ENCODE measurements around the gene BNIP3.
"Not testable (repeated sequence)": the region's sequence is repeated elsewhere in the genome, so short reads cannot be mapped to it uniquely, and the experiment has no call there.

The BNIP3 gene

DNA sequence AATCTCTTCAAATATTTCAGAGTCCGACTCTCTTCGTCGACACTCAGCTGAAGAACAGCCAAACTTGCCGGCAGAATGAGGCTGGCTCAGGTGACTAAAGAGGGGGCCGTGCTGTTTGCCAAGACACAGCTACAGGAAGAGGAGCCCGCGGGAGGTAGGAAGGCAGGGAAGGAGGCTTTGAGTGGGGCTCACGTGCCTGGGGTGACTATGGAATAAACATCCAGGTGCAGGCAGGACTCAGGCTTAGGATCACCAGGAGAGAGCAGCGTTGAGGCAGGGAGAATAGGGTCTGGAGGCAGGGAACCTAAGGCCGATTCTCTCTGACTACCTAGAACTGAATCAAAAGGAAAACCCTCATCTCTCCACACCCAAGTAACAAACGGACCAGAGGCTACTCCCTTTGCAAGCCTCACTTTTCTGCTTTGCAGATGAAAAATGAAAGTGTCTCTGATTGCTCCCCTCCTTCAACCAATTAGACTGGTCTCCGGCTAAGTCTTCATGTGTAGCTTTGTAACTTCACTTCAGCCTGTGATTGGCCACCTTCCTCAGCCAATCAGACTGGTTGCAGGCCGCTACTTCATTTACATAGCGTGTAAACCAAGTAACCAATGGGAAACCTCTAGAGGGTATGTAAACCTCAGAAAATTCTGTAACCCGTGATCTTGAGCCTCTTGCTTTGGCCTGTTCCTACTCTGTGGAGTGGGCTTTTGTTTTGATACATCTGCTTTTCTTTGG, 19.7 kb upstream of the BNIP3 start:
- no peak for DNase-seq

GRCh38 chr10:131998845-131999681, 17.3 kb upstream of the BNIP3 start:
- DNase-seq, result no peak

GRCh38 chr10:131998050-131998844, 16.5 kb upstream of the BNIP3 start:
- DNase-seq, result no peak

DNA sequence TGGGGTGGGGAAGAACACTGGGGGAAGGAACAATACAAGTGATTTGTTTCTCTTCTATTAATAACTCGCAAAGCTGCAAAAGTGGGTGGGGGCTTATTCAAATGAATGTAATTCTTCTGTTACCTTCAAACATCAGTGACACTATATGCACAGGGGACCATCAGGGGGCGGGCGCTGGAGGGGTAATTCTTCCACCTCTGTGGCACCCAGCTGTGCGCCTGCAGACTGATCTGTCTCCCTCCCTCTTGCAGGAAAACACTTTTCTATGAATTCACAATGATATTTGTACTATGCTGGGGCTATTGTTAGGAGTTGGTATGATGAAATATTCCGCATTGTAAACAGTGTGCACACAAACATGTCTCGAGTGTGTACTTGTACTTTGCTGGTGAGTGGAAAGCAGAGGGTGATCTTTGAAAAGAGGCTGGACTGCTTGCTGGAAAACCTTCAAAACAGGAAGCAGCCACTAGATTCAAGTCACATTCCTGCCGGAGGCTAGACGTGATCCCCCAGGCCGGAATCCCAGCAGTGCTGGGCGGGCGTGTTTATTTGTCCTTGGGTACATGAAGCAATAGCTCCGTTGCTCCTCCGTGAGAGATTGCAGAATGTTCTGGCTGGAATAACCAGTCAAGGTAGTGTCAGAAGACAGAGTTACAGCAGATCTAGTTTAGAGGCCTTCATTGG, 15.8 kb upstream of the BNIP3 start:
- no peak for DNase-seq

- no peak for DNase-seq
Observed at GRCh38 chr10:131996466-131997365, 15.0 kb upstream of the BNIP3 start.

- DNase-seq, result no peak
Observed at GRCh38 chr10:131994435-131994834, 12.7 kb upstream of the BNIP3 start.

DNA sequence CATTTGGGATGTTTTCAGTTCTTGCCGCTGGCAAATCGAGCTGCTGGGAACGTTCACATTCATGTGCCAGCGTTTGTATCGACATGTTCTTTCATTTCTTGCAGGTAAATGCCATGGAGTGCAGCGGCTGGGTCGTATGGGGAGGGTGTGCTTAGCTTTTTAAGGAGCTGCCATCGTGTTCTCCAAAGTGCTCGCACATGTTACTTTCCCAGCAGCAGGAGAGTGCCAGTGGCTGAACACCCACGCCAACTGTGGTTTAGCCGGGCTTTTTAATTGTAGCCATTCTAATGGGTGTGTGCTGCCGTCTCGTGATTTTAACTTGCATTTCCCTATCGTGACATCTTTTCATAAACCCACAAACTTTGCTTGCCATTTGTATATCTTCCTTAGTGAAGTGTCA, 11.6 kb upstream of the BNIP3 start:
- no peak for DNase-seq

DNA sequence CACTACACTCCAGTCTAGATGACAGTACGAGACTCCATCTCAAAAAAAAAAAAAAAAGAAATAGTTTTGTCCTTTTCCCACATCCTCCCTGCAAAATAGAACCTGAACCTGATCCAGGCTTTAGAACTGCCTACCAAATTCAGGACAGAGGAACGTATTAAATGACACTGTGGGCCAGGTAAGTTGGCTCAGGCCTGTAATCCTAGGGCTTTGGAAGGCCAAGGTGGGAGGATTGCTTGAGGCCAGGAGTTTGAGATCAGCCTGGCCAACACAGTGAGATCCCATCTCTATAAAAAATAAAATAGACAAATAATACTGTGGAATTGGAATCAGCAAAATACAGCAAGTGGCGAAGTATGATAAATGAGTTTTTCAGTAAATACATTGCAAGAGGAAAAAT, 10.0 kb upstream of the BNIP3 start:
- DNase-seq, result no peak

DNA sequence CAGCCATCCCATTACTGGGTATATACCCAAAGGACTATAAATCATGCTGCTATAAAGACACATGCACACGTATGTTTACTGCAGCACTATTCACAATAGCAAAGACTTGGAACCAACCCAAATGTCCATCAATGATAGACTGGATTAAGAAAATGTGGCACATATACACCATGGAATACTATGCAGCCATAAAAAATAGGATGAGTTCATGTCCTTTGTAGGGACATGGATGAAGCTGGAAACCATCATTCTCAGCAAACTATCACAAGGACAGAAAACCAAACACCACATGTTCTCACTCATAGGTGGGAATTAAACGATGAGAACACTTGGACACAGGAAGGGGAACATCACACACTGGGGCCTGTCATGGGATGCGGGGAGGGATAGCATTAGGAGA, 6.1 kb upstream of the BNIP3 start:
- DNase-seq, result not testable (repeated sequence)

DNA sequence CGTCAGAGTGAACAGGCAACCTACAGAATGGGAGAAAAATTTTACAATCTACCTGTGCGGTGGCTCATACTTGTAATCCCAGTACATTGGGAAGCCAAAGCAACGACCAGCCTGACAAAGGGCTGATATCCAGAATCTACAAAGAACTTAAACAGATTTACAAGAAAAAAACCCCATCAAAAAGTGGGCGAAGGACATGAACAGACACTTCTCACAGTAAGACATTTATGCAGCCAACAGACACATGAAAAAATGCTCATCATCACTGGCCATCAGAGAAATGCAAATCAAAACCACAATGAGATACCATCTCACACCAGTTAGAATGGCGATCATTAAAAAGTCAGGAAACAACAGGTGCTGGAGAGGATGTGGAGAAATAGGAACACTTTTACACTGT, 5.6 kb upstream of the BNIP3 start:
- not testable (repeated sequence) for DNase-seq

DNA sequence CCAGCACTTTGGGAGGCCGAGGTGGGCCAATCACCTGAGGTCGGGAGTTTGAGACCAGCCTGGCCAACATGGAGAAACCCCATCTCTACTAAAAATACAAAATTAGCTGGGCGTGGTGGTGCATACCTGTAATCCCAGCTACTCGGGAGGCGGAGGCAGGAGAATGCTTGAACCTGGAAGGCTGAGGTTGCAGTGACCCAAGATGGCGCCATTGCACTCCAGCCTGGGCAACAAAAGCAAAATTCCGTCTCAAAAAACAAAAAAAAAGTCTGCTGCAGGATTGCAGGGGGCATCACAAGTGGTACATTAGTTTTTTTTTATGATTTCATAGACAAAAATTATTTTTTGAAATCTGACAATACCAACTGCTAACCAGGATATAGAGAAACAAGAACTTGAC, 5.1 kb upstream of the BNIP3 start:
- not testable (repeated sequence) for DNase-seq

DNA sequence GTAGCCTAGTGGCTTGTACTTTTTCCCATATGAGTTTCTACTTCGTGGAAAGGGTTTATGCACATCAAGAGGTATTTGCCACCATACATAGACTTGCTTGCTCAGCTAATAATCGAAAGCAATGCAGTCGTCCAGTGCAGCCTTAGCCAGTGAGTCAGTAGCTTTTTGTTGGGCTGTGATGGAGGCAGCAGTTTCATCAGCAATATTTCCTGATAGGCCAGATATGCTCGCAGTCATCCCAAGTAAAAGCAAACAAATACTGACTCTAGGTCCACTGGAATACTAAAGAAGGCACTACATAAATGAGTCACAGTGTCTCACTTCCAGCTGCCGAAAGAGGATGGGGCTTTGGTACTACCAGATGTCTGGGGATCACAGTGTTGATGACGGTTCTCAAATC, 2.1 kb upstream of the BNIP3 start:
- DNase-seq, result no peak

DNA sequence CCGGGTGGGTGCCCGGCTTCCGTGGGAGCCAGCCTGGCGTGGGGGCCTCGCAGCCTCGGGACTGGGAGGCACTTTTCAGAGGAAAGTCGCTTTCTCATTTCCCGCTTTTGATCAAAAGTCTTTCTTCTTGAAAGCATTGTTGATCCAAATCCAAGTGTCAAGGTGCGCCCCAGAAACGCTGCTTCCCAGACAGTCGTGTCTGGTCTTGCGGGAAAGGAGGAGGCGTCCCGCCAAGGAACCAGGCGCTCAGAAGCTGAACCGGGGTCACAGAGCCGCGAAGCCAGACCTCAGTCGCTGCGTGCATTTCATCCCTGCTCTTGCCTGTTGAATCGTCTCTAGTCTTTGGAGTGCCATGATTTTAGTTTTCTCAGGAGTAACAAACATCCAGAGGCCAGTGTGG, 1.1 kb upstream of the BNIP3 start:
- no peak for DNase-seq

GRCh38 chr10:131982185-131982756, 548 bp upstream of the BNIP3 start:
- DNase-seq, result no peak

- DNase-seq, result no peak
Observed at GRCh38 chr10:131980761-131981428, 828 bp downstream of the BNIP3 start.

- no peak for DNase-seq
Observed at GRCh38 chr10:131980321-131980720, 1.4 kb downstream of the BNIP3 start.

DNA sequence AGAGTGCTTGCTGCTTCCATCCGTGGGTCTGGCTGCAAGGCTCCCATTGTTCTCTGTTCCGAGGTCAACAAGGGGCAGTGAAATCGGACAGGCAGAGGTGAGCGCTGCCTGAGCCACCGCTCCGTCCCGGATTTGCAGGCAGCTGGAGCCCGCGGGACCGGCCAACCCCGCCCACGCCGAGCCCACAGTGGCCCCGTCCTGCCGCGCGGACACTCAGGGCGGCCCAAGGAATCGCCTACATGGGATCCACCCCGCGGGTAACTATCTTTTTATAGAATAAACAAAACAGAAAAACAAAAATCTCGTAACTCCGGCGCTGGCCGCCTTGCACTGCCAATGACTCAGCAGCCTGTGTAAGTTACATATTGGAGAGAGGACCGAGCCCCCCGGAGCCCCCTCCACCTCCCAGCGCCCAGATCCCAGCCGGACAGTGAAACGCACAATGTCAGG, 1.9 kb downstream of the BNIP3 start:
- no peak for DNase-seq

GRCh38 chr10:131979336-131979735, 2.4 kb downstream of the BNIP3 start:
- no peak for DNase-seq

GRCh38 chr10:131978851-131979250, 2.9 kb downstream of the BNIP3 start:
- DNase-seq, result no peak

DNA sequence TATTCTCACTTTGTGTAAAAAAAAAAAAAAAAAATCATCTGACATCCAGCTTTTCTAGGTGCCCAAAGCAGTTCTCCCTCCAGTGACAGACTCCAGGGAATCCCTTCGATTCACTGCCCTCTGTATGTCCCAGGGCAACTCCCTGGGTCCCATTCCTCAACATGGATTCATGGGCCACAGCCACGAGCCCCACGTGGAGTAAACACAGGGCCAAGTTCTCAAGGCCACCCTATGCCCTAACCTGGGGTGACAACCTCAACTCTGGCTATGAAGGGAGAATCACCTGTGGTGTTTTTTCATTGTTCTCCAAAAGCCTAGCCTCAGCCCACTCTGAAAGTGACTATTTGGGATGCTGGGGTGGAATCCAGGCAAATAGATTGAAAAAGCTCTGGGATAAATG, 3.4 kb downstream of the BNIP3 start:
- DNase-seq, result no peak

Data from GOT3 (cell line).